Spleen (tissue), 11 donors: ENCODE measurements around the gene RBX1. TPM values are rescaled to one million over a fixed set of nuclear protein-coding genes. Genes with fewer than 3 reads are reported as not detected.

ENCODE experiments used
- DNase-seq: peaks from one replicate; pipeline ENCODE4 v3.0.0-alpha.2; 2020
- H3K27ac ChIP-seq, 8 donors: fragments of 200-600 bp; sonication (generic) in 7 of 8; 1 replicate in 4 of 8; 2 replicates in 4 of 8; pipeline versions ENCODE4 v1.5.0 to v1.8.0; 2016 to 2021; ENCODE audit warnings: inconsistent platforms in 4 of 8, mild to moderate bottlenecking in 4 of 8, moderate library complexity in 1 of 8
- H3K27me3 ChIP-seq, 7 donors: fragments of 200-600 bp; sonication (generic) in 6 of 7; replicated peaks in 1 of 7; 1 replicate in 4 of 7; 2 replicates in 3 of 7; pipeline versions ENCODE4 v1.5.0 to v1.8.0; 2016 to 2021; ENCODE audit warnings: inconsistent platforms in 3 of 7, mild to moderate bottlenecking in 1 of 7
- H3K36me3 ChIP-seq, 6 donors: fragments of 200-600 bp; sonication (generic) in 5 of 6; 1 replicate in 4 of 6; 2 replicates in 2 of 6; pipeline versions ENCODE4 v1.5.0 to v1.8.0; 2016 to 2021; ENCODE audit warnings: inconsistent platforms in 2 of 6
- H3K4me1 ChIP-seq, 6 donors: fragments of 200-600 bp; sonication (generic) in 5 of 6; 1 replicate in 3 of 6; 2 replicates in 3 of 6; pipeline versions ENCODE4 v1.5.0 to v1.8.0; 2016 to 2021; ENCODE audit warnings: inconsistent platforms in 3 of 6
- H3K4me3 ChIP-seq, 8 donors: fragments of 200-600 bp; sonication (generic) in 7 of 8; 1 replicate in 4 of 8; 2 replicates in 4 of 8; pipeline versions ENCODE4 v1.5.0 to v1.8.0; 2016 to 2021; ENCODE audit warnings: inconsistent platforms in 4 of 8, mild to moderate bottlenecking in 4 of 8, moderate library complexity in 2 of 8
- H3K9me3 ChIP-seq, 8 donors: fragments of 200-600 bp; sonication (generic) in 7 of 8; 1 replicate in 4 of 8; 2 replicates in 4 of 8; pipeline versions ENCODE4 v1.5.0 to v1.8.0; 2016 to 2021; ENCODE audit warnings: inconsistent platforms in 4 of 8
- POLR2A ChIP-seq, 3 donors: fragments of 450-650 bp; IDR thresholded peaks; one replicate each; pipeline ENCODE4 v1.5.1; 2017; ENCODE audit warnings: antibody characterized with exemption in 3 of 3, mild to moderate bottlenecking in 1 of 3
- POLR2AphosphoS5 ChIP-seq, 3 donors: sonication (generic); formaldehyde crosslinking; IDR thresholded peaks; one replicate each; pipeline ENCODE4 v1.5.1; 2017; ENCODE audit warnings: antibody characterized with exemption in 3 of 3
- WGBS, 5 donors: extraction: QIAGEN DNeasy Blood & Tissue Kit in 3 of 5; methylation state at CpG; one replicate each; pipeline versions ENCODE4 v1.1.5 to v1.1.7; 2013 to 2018; 5-methylcytosine and 5-hydroxymethylcytosine counted together
- intact Hi-C: fragments of 100-400 bp; cut with DNase I; formaldehyde crosslinking; loops from one replicate; pipeline ENCODE4 v1.15.0; 2023; ENCODE audit warnings: low total_unique reads
- polyA plus RNA-seq, 3 donors: library from polyadenylated mRNA; stranded (reverse); fragments of 200-250 nt; gene quantifications; one replicate each; pipeline ENCODE4 v1.2.1, GENCODE V29; 2013
- small RNA-seq, 4 donors: library from RNA; depleted of rRNA; stranded (forward); fragments of <200 nt; gene quantifications; one replicate each; pipeline ENCODE3, GENCODE V24; 2016
- total RNA-seq, 7 donors: library from RNA; depleted of rRNA in 3 of 7; stranded (reverse); fragments of >200 nt in 3 of 7; fragmentation: NEBNext Ultra II Directional in 4 of 7; extraction: Animal tissue kit (Norgen Biotek cat#: 25700) in 4 of 7; gene quantifications; one replicate each; pipeline versions ENCODE4 v1.1.0 to v1.2.1, GENCODE V29; 2016 to 2021
- TF ChIP-seq, protein P1 (sequence below), 11 experiments: fragments of 200-600 bp in 7 of 11; fragments of 450-650 bp in 4 of 11; sonication (generic) in 4 of 11; IDR thresholded peaks in 8 of 11; conservative IDR thresholded peaks in 3 of 11; 1 replicate in 7 of 11; 2 replicates in 4 of 11; pipeline versions ENCODE4 v1.4.0 to v1.8.0; 2016 to 2021; ENCODE audit warnings: antibody characterized with exemption in 11 of 11, inconsistent platforms in 4 of 11, mild to moderate bottlenecking in 1 of 11
- donor health status: healthy with polysubstance abuse.
- donor health status: DM: no; HTN: no; CAD: no; lungs with moderate emphysema.
- donor health status: DM: no; HTN: no; CAD: no.
- donor health status: Bipolar disorder and iron deficiency.
- donor health status: healthy.
- donor health status: DM: no; HTN: no; CAD: no.
- donor health status: DM: yes; HTN: yes; CAD: no.

RBX1 gene
- total and polyA plus RNA-seq, 10 donors = 28.0 to 86.8 (median 41.7) TPM

GRCh38 chr22:41021061-41021612 lies 70.0 kb downstream of the RBX1 start:
- Histone ChIP-seq H3K27ac (peak overlapping the region; percentile 94 to 100 (median 98)), H3K27me3 (no peaks in the 10 kb centered on the region), H3K4me1 (peaks cover 6 to 35% (median 19%) of the 10 kb centered on the region in 6 donors), H3K36me3 (no peaks in the 10 kb centered on the region), H3K9me3 (no peaks in the 10 kb centered on the region), H3K4me3 (peak overlapping the region; percentile 55 to 71 (median 67))
- 39 to 52% (median 42%) methylated on average over 18 to 19 of the region's 19 CpGs for WGBS, 5 donors
- peak; percentile 77 for DNase-seq
- TF ChIP-seq, protein P1, sequence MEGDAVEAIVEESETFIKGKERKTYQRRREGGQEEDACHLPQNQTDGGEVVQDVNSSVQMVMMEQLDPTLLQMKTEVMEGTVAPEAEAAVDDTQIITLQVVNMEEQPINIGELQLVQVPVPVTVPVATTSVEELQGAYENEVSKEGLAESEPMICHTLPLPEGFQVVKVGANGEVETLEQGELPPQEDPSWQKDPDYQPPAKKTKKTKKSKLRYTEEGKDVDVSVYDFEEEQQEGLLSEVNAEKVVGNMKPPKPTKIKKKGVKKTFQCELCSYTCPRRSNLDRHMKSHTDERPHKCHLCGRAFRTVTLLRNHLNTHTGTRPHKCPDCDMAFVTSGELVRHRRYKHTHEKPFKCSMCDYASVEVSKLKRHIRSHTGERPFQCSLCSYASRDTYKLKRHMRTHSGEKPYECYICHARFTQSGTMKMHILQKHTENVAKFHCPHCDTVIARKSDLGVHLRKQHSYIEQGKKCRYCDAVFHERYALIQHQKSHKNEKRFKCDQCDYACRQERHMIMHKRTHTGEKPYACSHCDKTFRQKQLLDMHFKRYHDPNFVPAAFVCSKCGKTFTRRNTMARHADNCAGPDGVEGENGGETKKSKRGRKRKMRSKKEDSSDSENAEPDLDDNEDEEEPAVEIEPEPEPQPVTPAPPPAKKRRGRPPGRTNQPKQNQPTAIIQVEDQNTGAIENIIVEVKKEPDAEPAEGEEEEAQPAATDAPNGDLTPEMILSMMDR (IDR thresholded peaks at IDR 0.05 in 8 of 11, conservative IDR thresholded peaks at IDR 0.05 in 3 of 11) = no peak
- no peak for TF ChIP-seq POLR2AphosphoS5 (IDR thresholded peaks at IDR 0.05)
- TF ChIP-seq POLR2A (IDR thresholded peaks at IDR 0.05) = no peak
- intact Hi-C loops = loop anchor here (10.0 kb wide), 2 partner anchors 66 to 74 kb away; partner anchors contain the start of genes EP300 and RBX1

DNA sequence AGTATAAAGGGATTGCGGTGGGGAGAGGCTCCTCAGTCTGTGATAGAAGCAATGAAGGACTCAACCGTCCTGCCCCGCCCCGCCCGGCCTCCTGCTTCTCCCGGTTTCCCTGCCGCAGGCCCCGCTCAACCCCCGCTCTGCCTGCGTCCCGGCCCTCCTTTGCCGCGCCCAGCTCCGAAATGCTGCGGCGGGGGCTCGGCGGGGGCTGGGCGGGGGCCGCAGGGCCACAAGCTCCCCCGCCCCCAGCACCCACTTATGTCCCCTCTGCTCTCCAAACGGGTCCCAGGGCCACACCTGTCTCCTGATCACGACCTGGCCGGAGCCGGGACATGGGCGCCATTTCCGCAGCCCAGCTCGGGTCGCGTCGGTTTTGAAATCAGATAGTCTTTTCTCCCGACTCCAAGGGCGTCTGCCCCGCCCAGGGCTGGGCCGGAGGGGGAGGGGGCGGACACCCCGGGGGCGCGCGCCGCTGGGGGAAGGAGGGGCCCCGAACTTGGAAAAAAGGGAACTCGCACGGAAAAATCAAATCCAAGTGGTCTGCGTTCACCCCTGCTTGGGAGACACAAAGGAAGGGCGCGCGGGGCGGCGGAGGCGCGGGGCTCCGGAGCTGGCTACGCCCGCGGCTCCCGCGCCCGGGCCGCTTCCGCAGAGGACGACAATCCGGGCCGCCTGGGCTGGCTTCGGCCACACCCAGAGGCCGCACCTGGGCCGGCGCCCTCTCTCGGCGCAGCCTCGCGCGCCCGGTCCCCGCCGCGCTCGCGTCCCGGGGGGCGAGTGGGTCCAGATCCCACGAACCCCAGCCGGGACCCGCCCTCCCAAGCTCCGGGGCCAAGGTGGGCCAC lies 70.7 kb downstream of the RBX1 start:
- peak; percentile 93 for DNase-seq
- H3K4me1 ChIP-seq = peaks cover 6 to 34% (median 19%) of the 10 kb centered on the region in 6 donors
- H3K9me3 ChIP-seq = no peaks in the 10 kb centered on the region
- H3K27ac ChIP-seq = peak overlapping the region; percentile 94 to 100 (median 98)
- TF ChIP-seq POLR2AphosphoS5 (IDR thresholded peaks at IDR 0.05) = peak; percentile 67 to 78 (median 72)
- TF ChIP-seq POLR2A (IDR thresholded peaks at IDR 0.05) = no peak
- TF ChIP-seq, protein P1 (IDR thresholded peaks at IDR 0.05 in 8 of 11, conservative IDR thresholded peaks at IDR 0.05 in 3 of 11) = peak in 3 of 11 experiments; percentile 17 to 38 (median 27)
- peak overlapping the region; percentile 55 to 71 (median 67) for H3K4me3 ChIP-seq
- H3K27me3 ChIP-seq = no peaks in the 10 kb centered on the region
- H3K36me3 ChIP-seq = no peaks in the 10 kb centered on the region
- intact Hi-C loops = loop anchor here (10.0 kb wide), 2 partner anchors 67 to 73 kb away; partner anchors contain the start of genes EP300 and RBX1
- 0 to 1% (median 1%) methylated on average over 43 to 85 of the region's 85 CpGs for WGBS, 5 donors

DNA sequence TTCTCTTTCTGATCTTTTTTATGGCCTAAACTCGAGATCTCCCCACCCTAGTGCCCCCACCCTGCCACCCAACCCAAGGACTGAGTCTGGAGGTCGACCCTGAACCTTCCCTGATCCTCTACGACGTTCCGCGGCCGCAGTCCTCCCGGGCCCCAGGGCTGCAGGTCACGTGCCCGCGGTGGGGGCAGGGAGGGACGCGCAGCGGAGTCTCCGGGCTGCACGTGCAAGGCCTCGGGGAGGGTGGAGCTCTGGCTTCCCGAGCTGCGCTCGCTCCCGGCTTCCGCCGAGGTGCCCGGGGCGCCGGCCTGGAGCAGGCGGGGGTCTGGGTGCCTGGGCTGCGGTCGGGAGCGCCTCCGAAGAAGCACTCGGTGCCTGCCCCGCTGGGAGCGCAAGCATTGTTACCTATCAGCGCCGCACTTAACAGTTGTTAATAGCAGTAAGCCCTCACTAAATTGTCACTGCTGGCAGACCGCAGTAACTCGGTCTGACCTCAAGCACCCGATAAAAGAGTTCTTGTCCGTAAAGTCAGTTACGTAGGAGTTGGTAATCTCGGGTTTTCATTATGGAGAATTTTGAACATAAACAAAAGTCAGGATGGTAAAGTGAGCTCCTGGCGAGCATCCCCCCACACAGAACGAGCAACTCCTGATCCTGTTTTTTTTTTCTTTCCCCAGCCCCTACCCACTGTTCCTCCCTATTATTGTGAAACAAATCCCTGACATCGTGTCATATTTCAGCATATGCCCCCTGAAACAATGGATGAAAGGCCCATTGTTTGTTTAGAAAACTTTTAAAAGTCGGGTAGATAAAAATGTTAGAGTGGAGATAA lies 71.5 kb downstream of the RBX1 start:
- TF ChIP-seq POLR2AphosphoS5 (IDR thresholded peaks at IDR 0.05) = peak; percentile 96 to 97 (median 96)
- TF ChIP-seq, protein P1 (IDR thresholded peaks at IDR 0.05 in 8 of 11, conservative IDR thresholded peaks at IDR 0.05 in 3 of 11) = peak in 2 of 11 experiments; percentile 5 to 18
- peak in 2 of 3 donors; percentile 33 to 75 for TF ChIP-seq POLR2A (IDR thresholded peaks at IDR 0.05)
- Histone ChIP-seq H3K27me3 (no peaks in the 10 kb centered on the region), H3K9me3 (no peaks in the 10 kb centered on the region), H3K27ac (peak overlapping the region; percentile 94 to 100 (median 98)), H3K36me3 (no peaks in the 10 kb centered on the region), H3K4me1 (peaks cover 6 to 34% (median 19%) of the 10 kb centered on the region in 6 donors), H3K4me3 (peak overlapping the region; percentile 55 to 71 (median 67))
- peak; percentile 98 for DNase-seq
- WGBS, 5 donors = 5 to 6% (median 5%) methylated on average over 46 of the region's 46 CpGs
- intact Hi-C loops = loop anchor here (10.0 kb wide), 2 partner anchors 68 to 72 kb away; partner anchors contain the start of genes EP300 and RBX1

Small RNA genes within 50 kb of the gene (small RNA-seq; reads per million reads assigned to genes)
- gene RF00017 (0 reads per million in 4 donors), gene RNU6-379P (0 reads per million in 4 donors)

Other genes starting within 250 kb of the RBX1 start
- 10 to 100 TPM; 11.4 to 16.1 (median 14.0) TPM for gene SLC25A17, start 132.0 kb upstream of the RBX1 start, total RNA-seq
- gene SLC25A17, start 132.0 kb upstream of the RBX1 start, polyA plus RNA-seq = 10 to 100 TPM; 12.3 to 15.1 (median 13.1) TPM
- gene ST13, start 94.7 kb upstream of the RBX1 start, total RNA-seq = 100 to 1,000 TPM in 6 of 7 donors, 10 to 100 TPM in 1; 98.3 to 162 (median 122) TPM
- 10 to 100 TPM; 56.2 to 86.9 (median 77.1) TPM for gene ST13, start 94.7 kb upstream of the RBX1 start, polyA plus RNA-seq
- 10 to 100 TPM; 12.2 to 22.7 (median 14.6) TPM for gene XPNPEP3, start 94.2 kb upstream of the RBX1 start, total RNA-seq
- 1 to 10 TPM; 3.2 to 4.1 (median 3.6) TPM for gene XPNPEP3, start 94.2 kb upstream of the RBX1 start, polyA plus RNA-seq
- not detected for gene DNAJB7, start 89.3 kb upstream of the RBX1 start, total RNA-seq
- not detected for gene DNAJB7, start 89.3 kb upstream of the RBX1 start, polyA plus RNA-seq
- gene EP300, start 141.2 kb downstream of the RBX1 start, total RNA-seq = 100 to 1,000 TPM in 6 of 7 donors, 10 to 100 TPM in 1; 93.4 to 196 (median 124) TPM
- 10 to 100 TPM in 1 of 3 donors, 1 to 10 TPM in 2; 3.9 to 16.0 (median 4.9) TPM for gene EP300, start 141.2 kb downstream of the RBX1 start, polyA plus RNA-seq